ENCODE results near the gene MAMDC2. TPM values are rescaled to one million over a fixed set of nuclear protein-coding genes. Genes with fewer than 3 reads are reported as not detected.

MAMDC2 gene
- total and polyA plus RNA-seq, 7 donors = 0.91 to 11.9 (median 2.2) TPM

DNA sequence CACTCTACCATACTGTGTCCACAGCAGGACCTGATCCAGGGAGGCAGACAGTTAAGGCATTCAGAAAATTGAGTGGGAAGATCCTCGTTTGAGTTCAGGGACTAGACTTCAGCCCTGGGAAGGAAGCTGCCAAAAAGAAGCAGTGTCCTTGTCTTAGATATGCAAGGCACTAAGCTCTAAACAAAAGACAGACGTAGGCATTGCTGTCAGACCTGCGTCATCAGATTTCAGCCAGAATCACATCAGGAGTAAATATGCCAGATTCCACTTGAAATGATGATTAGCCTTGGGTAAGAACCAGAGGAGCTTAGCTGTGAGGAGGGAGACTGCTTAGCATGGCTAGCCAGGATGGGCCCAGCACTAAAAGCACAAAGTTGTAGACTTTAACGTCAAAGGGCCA lies 56.7 kb downstream of the MAMDC2 start:
- H3K36me3 ChIP-seq (ENCODE audit: insufficient read depth in 1 of 2, low read depth in 1 of 2) = no peaks in the 10 kb centered on the region
- no peak overlapping the region for H3K4me3 ChIP-seq
- 59 to 61% (median 61%) methylated on average over 4 of the region's 4 CpGs for WGBS, 3 donors
- H3K9me3 ChIP-seq = no peaks in the 10 kb centered on the region
- ATAC-seq (no peak), DNase-seq (no peak)
- H3K27me3 ChIP-seq (ENCODE audit: insufficient read depth in 3 of 3, low read length in 2 of 3) = no peaks in the 10 kb centered on the region
- TF ChIP-seq CTCF (IDR thresholded peaks at IDR 0.05) = no peak
- intact Hi-C loops (cut with DNase I) = no loop called here
- H3K27ac ChIP-seq = no peak overlapping the region
- H3K4me1 ChIP-seq = no peaks in the 10 kb centered on the region

GRCh38 chr9:70101265-70101664 lies 57.6 kb downstream of the MAMDC2 start:
- DNase-seq = no peak
- Histone ChIP-seq H3K4me1 (no peaks in the 10 kb centered on the region), H3K27me3 (ENCODE audit: insufficient read depth in 3 of 3, low read length in 2 of 3) (no peaks in the 10 kb centered on the region), H3K4me3 (no peak overlapping the region), H3K36me3 (ENCODE audit: insufficient read depth in 1 of 2, low read depth in 1 of 2) (no peaks in the 10 kb centered on the region), H3K27ac (no peak overlapping the region), H3K9me3 (no peaks in the 10 kb centered on the region)
- 86 to 94% (median 89%) methylated on average over 1 of the region's 1 CpG for WGBS, 3 donors
- TF ChIP-seq CTCF (IDR thresholded peaks at IDR 0.05) = no peak
- intact Hi-C loops (cut with DNase I) = no loop called here
- no peak for ATAC-seq

DNA sequence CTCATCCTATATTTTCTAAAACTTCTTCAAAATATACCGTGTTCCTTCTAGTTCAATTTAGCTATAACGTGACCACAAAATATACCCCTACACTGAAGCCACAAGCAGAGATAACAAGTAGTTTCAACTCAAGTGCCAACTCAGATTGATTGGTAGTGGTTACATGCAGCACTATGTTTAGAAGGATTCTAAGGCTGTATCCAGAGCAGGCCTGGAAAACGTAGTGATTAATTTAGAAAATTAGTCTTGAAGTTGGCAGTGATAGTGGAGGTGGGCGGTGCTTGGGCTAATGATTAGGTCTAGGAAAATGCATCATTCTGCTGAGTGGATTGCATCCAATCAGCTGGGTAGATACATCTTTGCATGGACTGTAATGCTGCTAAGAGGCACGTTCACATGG lies 61.5 kb downstream of the MAMDC2 start:
- no peaks in the 10 kb centered on the region for H3K9me3 ChIP-seq
- 80 to 90% (median 85%) methylated on average over 5 of the region's 5 CpGs for WGBS, 3 donors
- no peaks in the 10 kb centered on the region for H3K27me3 ChIP-seq (ENCODE audit: insufficient read depth in 3 of 3, low read length in 2 of 3)
- ATAC-seq (no peak), DNase-seq (no peak)
- no peak overlapping the region for H3K4me3 ChIP-seq
- H3K4me1 ChIP-seq = no peaks in the 10 kb centered on the region
- no peak for TF ChIP-seq CTCF (IDR thresholded peaks at IDR 0.05)
- H3K36me3 ChIP-seq (ENCODE audit: insufficient read depth in 1 of 2, low read depth in 1 of 2) = no peaks in the 10 kb centered on the region
- H3K27ac ChIP-seq = no peak overlapping the region
- intact Hi-C loops (cut with DNase I) = no loop called here

DNA sequence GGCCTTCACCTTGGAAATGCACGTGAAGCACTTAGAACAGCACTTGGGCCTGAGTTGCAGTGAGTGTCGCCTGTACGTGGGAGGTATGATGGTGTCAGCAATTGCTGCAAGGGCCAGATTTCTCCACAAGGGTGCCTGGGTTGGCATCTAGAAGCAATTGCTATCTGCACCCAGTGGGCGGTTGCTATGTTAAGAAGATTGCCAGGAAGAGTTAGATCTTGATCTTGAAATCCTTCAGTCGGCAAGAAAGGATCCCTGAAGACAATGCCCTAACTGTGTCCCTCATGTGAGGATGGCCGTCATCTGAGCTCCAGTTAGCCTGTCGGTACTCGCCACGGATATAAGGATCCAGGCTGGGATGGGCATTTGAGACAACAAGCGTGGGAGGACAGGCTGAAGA lies 62.9 kb downstream of the MAMDC2 start:
- no peak for TF ChIP-seq CTCF (IDR thresholded peaks at IDR 0.05)
- H3K4me3 ChIP-seq = no peak overlapping the region
- no peaks in the 10 kb centered on the region for H3K27me3 ChIP-seq (ENCODE audit: insufficient read depth in 3 of 3, low read length in 2 of 3)
- no peaks in the 10 kb centered on the region for H3K36me3 ChIP-seq (ENCODE audit: insufficient read depth in 1 of 2, low read depth in 1 of 2)
- intact Hi-C loops (cut with DNase I) = no loop called here
- WGBS, 3 donors = 89 to 91% (median 91%) methylated on average over 10 of the region's 10 CpGs
- ATAC-seq = no peak
- no peak overlapping the region for H3K27ac ChIP-seq
- peaks cover 5% of the 10 kb centered on the region for H3K4me1 ChIP-seq
- DNase-seq = no peak
- no peaks in the 10 kb centered on the region for H3K9me3 ChIP-seq

DNA sequence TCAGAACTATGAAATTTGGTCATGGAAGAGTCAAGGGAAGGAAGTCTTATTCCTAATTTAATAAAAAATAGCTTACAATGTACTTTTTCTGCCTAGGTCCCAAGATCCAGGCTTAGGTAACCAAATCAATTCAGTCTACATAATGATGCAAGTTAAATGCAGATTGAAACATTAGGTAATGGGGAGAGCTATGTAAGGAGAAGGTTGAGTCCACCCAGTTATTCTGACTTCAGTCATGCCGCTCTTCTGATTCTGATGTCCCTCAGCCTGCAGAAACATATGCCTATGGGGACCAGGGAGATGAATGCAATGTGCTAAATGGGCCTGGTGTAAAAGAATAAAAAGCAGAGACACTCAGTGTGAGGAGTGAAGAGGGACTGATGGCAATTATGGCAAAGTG lies 63.9 kb downstream of the MAMDC2 start:
- H3K36me3 ChIP-seq (ENCODE audit: insufficient read depth in 1 of 2, low read depth in 1 of 2) = no peaks in the 10 kb centered on the region
- H3K9me3 ChIP-seq = no peaks in the 10 kb centered on the region
- H3K4me3 ChIP-seq = no peak overlapping the region
- peaks cover 5% of the 10 kb centered on the region for H3K4me1 ChIP-seq
- 93 to 100% (median 97%) methylated on average over 1 of the region's 1 CpG for WGBS, 3 donors
- DNase-seq = no peak
- TF ChIP-seq CTCF (IDR thresholded peaks at IDR 0.05) = no peak
- H3K27ac ChIP-seq = no peak overlapping the region
- intact Hi-C loops (cut with DNase I) = no loop called here
- no peak for ATAC-seq
- no peaks in the 10 kb centered on the region for H3K27me3 ChIP-seq (ENCODE audit: insufficient read depth in 3 of 3, low read length in 2 of 3)

All from psoas muscle (tissue), 8 donors.